Measurements from ENCODE around the gene HOXB7. TPM values are rescaled to one million over a fixed set of nuclear protein-coding genes. Genes with fewer than 3 reads are reported as not detected.

The HOXB7 gene
- total RNA-seq, 1 experiment from 2014 or later = not detected

GRCh38 chr17:48577946-48578615, 32.7 kb downstream of the HOXB7 start, which contains the start of gene HOXB4:
Gene HOXB4, minus strand, starts transcription at chr17:48578350. Its CDS starts 31 bp downstream, at chr17:48578319.
- Histone ChIP-seq H2BK15ac (ENCODE audit: low read depth, low read length) (no peak within 1 kb of the TSS), H2BK20ac (ENCODE audit: low read depth, low read length, poor library complexity, severe bottlenecking) (no peak within 1 kb of the TSS), H3K56ac (ENCODE audit: insufficient read length, low read depth, low read length) (no peak within 1 kb of the TSS), H3K9me3 (ENCODE audit: control insufficient read depth, low read depth, low read length) (no peaks in the 10 kb centered on the region), H3K4me2 (ENCODE audit: insufficient read depth, insufficient read length, low read length) (no peak within 1 kb of the TSS), H3K27me3 (ENCODE audit: insufficient read depth, low read length) (peaks cover 96% of the 10 kb centered on the region), H4K5ac (ENCODE audit: insufficient read length, low read depth, low read length) (no peak within 1 kb of the TSS), H3T11ph (ENCODE audit: low read length) (no peak within 1 kb of the TSS), H2BK120ac (ENCODE audit: low read depth, low read length, poor library complexity, severe bottlenecking) (no peak within 1 kb of the TSS), H3K23me2 (ENCODE audit: insufficient read length, low read depth, low read length, poor library complexity, severe bottlenecking) (no peaks in the 10 kb centered on the region), H3K18ac (ENCODE audit: insufficient read length, low read depth, low read length) (no peak within 1 kb of the TSS), H3K9ac (ENCODE audit: extremely low read depth, insufficient read length, low read length) (no peak within 1 kb of the TSS), H3K27ac (ENCODE audit: insufficient read length, low read depth, low read length) (no peak within 1 kb of the TSS), H3K4me1 (ENCODE audit: insufficient read depth, low read length) (no peaks in the 10 kb centered on the region), H4K8ac (replicated peaks; ENCODE audit: insufficient read length, low read depth, low read length) (no peak within 1 kb of the TSS), H3K79me2 (ENCODE audit: insufficient read depth, low read length) (no peaks in the 10 kb centered on the region), H2AFZ (ENCODE audit: low read length) (no peak within 1 kb of the TSS), H3K23ac (ENCODE audit: insufficient read length, low read depth, low read length) (no peak within 1 kb of the TSS), H2AK5ac (ENCODE audit: insufficient read length, low read length) (no peak within 1 kb of the TSS), H4K20me1 (ENCODE audit: control insufficient read depth, insufficient read depth, insufficient read length) (no peaks in the 10 kb centered on the region), H2BK5ac (ENCODE audit: insufficient read length, low read length) (no peak within 1 kb of the TSS), H3K14ac (ENCODE audit: insufficient read depth, low read length) (no peak within 1 kb of the TSS), H2BK12ac (ENCODE audit: insufficient read length, low read depth, low read length) (no peak within 1 kb of the TSS), H4K91ac (ENCODE audit: insufficient read length, low read depth, low read length) (no peak within 1 kb of the TSS), H3K79me1 (ENCODE audit: insufficient read depth, low read depth, low read length, poor library complexity, severe bottlenecking) (no peaks in the 10 kb centered on the region), H3K4ac (ENCODE audit: low read depth, low read length) (no peak within 1 kb of the TSS)
- peaks cover 7 to 17% of the 10 kb centered on the region in 2 experiments; a peak in 4 of 5 replicates for H3K9me3 Mint-ChIP-seq
- no peaks in the 10 kb centered on the region; a peak in 2 of 7 replicates for H3K36me3 Mint-ChIP-seq (ENCODE audit: insufficient read depth in 1 of 3, low read depth in 3 of 3)
- H3K4me3 Mint-ChIP-seq = peak within 1 kb of the TSS; percentile 38 to 70
- peak; percentile 90 for DNase-seq
- no CpG with 5 or more reads among the region's 58 CpGs for WGBS (ENCODE audit: extremely low coverage, insufficient read length, low lambda C conversion rate)
- no peak within 1 kb of the TSS for H3K27ac Mint-ChIP-seq
- H3K27me3 Mint-ChIP-seq (ENCODE audit: low read depth) = peaks cover 51% of the 10 kb centered on the region
- H3K4me1 Mint-ChIP-seq = peaks cover 2 to 33% of the 10 kb centered on the region in 2 experiments
- TF ChIP-seq CTCF (conservative IDR thresholded peaks at IDR 0.05) = no peak

All from H9 (cell line).